HepG2 (cell line): ENCODE measurements around the gene LRRN4CL.

Experiments
- ATF7 ChIP-seq, 2 experiments: fragments of 450-650 bp in 1 of 2; sonication (generic) in 1 of 2; formaldehyde crosslinking in 1 of 2; IDR thresholded peaks; 2 replicates each; pipeline versions ENCODE4 v1.4.0 to v1.6.1; 2016 to 2020; ENCODE audit warnings: antibody characterized with exemption in 1 of 2, mild to moderate bottlenecking in 1 of 2, missing genetic modification reagents in 1 of 2
- EP300 ChIP-seq, 3 experiments: sonication (generic) in 1 of 3; formaldehyde crosslinking in 1 of 3; IDR thresholded peaks; 2 replicates each; pipeline versions ENCODE4 v1.5.1 to v1.6.1; 2011 to 2020; ENCODE audit warnings: low read depth in 2 of 3, low read length in 2 of 3, borderline replicate concordance in 1 of 3, improper control_type of control experiment in 1 of 3, mild to moderate bottlenecking in 1 of 3, missing genetic modification reagents in 1 of 3, moderate library complexity in 1 of 3
- EZH2 ChIP-seq: conservative IDR thresholded peaks from 2 replicates; pipeline ENCODE4 v1.6.1; 2012; ENCODE audit warnings: mild to moderate bottlenecking, low read depth, low read length, moderate library complexity
- HDAC6 ChIP-seq: fragments of 200-600 bp; sonication (generic); IDR thresholded peaks from 2 replicates; pipeline ENCODE4 v1.7.0; 2017; ENCODE audit warnings: mild to moderate bottlenecking, antibody characterized with exemption, low read length, low read depth
- MAZ ChIP-seq, 2 experiments: sonication (generic) in 1 of 2; formaldehyde crosslinking in 1 of 2; IDR thresholded peaks; 2 replicates each; pipeline versions ENCODE4 v1.5.0 to v1.6.1; 2012 to 2020; ENCODE audit warnings: low read depth in 2 of 2, mild to moderate bottlenecking in 2 of 2, borderline replicate concordance in 1 of 2, improper control_type of control experiment in 1 of 2, low read length in 1 of 2, missing genetic modification reagents in 1 of 2, moderate library complexity in 1 of 2
- MYC ChIP-seq: sonication (generic); formaldehyde crosslinking; IDR thresholded peaks from 2 replicates; pipeline ENCODE4 v1.9.0; 2021; ENCODE audit warnings: missing genetic modification reagents, borderline replicate concordance
- NFIB ChIP-seq: sonication (generic); formaldehyde crosslinking; IDR thresholded peaks from 2 replicates; pipeline ENCODE4 v1.9.0; 2021; ENCODE audit warnings: missing genetic modification reagents, mild to moderate bottlenecking, borderline replicate concordance
- NFRKB ChIP-seq: fragments of 450-650 bp; IDR thresholded peaks from 2 replicates; pipeline ENCODE4 v1.6.1; 2017
- ONECUT2 ChIP-seq: sonication (generic); formaldehyde crosslinking; IDR thresholded peaks from 2 replicates; pipeline ENCODE4 v1.4.0; 2020; ENCODE audit warnings: missing genetic modification reagents
- SIN3B ChIP-seq: fragments of 150-350 bp; IDR thresholded peaks from 2 replicates; pipeline ENCODE4 v1.6.1; 2014; ENCODE audit warnings: low read length
- U2AF1 ChIP-seq: fragments of 200-400 bp; formaldehyde crosslinking; optimal IDR thresholded peaks from 2 replicates; pipeline ENCODE3; 2017; ENCODE audit warnings: mild to moderate bottlenecking, low read depth, low read length
- ZNF704 ChIP-seq: sonication (generic); formaldehyde crosslinking; IDR thresholded peaks from 2 replicates; pipeline ENCODE4 v1.8.1; 2023; ENCODE audit warnings: mild to moderate bottlenecking, inconsistent platforms, moderate library complexity, missing genetic modification reagents, borderline replicate concordance
- ZNF761 ChIP-seq: sonication (generic); formaldehyde crosslinking; conservative IDR thresholded peaks from 2 replicates; pipeline ENCODE4 v1.4.0; 2020; ENCODE audit warnings: mild to moderate bottlenecking, missing genetic modification reagents

- no peak for TF ChIP-seq U2AF1
- TF ChIP-seq NFRKB: no peak
- no peak for TF ChIP-seq EP300 (IDR thresholded peaks at IDR 0.05; ENCODE audit: low read depth in 2 of 2, low read length in 2 of 2)
- TF ChIP-seq EP300 (CRISPR knock-in tag; IDR thresholded peaks at IDR 0.05; ENCODE audit: borderline replicate concordance): no peak
- TF ChIP-seq ATF7 (IDR thresholded peaks at IDR 0.05): no peak
- TF ChIP-seq ATF7 (CRISPR knock-in tag; IDR thresholded peaks at IDR 0.05): no peak
- no peak for TF ChIP-seq HDAC6
- no peak for TF ChIP-seq MYC (CRISPR knock-in tag)
- no peak for TF ChIP-seq ZNF761 (CRISPR knock-in tag)
- no peak for TF ChIP-seq SIN3B
- no peak for TF ChIP-seq EZH2
- TF ChIP-seq NFIB (CRISPR knock-in tag): no peak
- no peak for TF ChIP-seq MAZ (IDR thresholded peaks at IDR 0.05; ENCODE audit: borderline replicate concordance, low read depth, low read length)
- no peak for TF ChIP-seq MAZ (CRISPR knock-in tag; IDR thresholded peaks at IDR 0.05; ENCODE audit: low read depth)
- TF ChIP-seq ZNF704: no peak
- TF ChIP-seq ONECUT2: no peak
Measured at GRCh38 chr11:62644220-62644619, 45.1 kb downstream of the LRRN4CL start.
